C4-2B (cell line): ENCODE data around the gene FCRL5.

Experiments
- H3K27ac ChIP-seq: fragments of 450-650 bp; 2 replicates; pipeline ENCODE4 v1.5.1; 2017
- CTCF ChIP-seq: fragments of 450-650 bp; conservative IDR thresholded peaks from 2 replicates; pipeline ENCODE4 v1.5.1; 2017; ENCODE audit warnings: mild to moderate bottlenecking
- ZFX ChIP-seq: fragments of 450-650 bp; IDR thresholded peaks from 2 replicates; pipeline ENCODE4 v1.6.1; 2017

The FCRL5 gene

GRCh38 chr1:157521056-157521455, 31.3 kb downstream of the FCRL5 start:
- TF ChIP-seq ZFX (no peak), CTCF (no peak)

GRCh38 chr1:157520386-157520935, 31.9 kb downstream of the FCRL5 start:
- no peak for TF ChIP-seq ZFX
- H3K27ac ChIP-seq: no peak overlapping the region

More at GRCh38 chr1:157521056-157521455, 31.3 kb downstream of the FCRL5 start:
- H3K27ac ChIP-seq: no peak overlapping the region

- H3K27ac ChIP-seq: no peak overlapping the region
- TF ChIP-seq CTCF (no peak), ZFX (no peak)
Observed at GRCh38 chr1:157519451-157519850, 32.9 kb downstream of the FCRL5 start.

GRCh38 chr1:157517016-157517415, 35.3 kb downstream of the FCRL5 start:
- no peak for TF ChIP-seq CTCF
- no peak overlapping the region for H3K27ac ChIP-seq

GRCh38 chr1:157515709-157516108, 36.6 kb downstream of the FCRL5 start:
- TF ChIP-seq CTCF: no peak
- TF ChIP-seq ZFX: no peak
- H3K27ac ChIP-seq: no peak overlapping the region

- no peak overlapping the region for H3K27ac ChIP-seq
- TF ChIP-seq ZFX (no peak), CTCF (no peak)
Observed at GRCh38 chr1:157515141-157515540, 37.2 kb downstream of the FCRL5 start.

GRCh38 chr1:157512036-157512969, 40.0 kb downstream of the FCRL5 start:
- no peak overlapping the region for H3K27ac ChIP-seq
- TF ChIP-seq CTCF (no peak), ZFX (no peak)
